Measurements from ENCODE around the gene CDKN2B.

The CDKN2B gene

DNA sequence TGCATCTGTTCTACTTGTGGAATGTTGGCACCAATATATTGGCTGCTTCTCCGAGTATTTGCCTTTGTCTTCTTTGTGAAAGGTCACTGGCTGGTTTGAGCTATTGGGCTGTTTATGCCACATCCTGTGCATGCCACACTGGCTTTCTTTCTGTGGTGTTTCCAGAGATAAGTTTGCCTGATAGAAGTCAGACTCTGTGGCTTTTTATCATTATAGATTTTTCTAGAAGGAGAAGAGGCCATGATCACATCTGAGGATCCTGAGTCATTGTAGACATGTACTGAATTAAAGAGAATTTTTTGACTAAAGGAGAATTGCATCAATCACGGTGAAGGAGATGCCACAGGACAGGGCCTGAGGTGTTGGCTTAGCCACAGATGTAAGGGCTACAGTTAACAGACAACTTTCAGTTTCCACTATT lies 26.5 kb upstream of the CDKN2B start:
- no peak overlapping the region for H3K4me3 ChIP-seq (ENCODE audit: low read depth in 1 of 2, low read length in 1 of 2)

GRCh38 chr9:22033012-22033630 lies 24.0 kb upstream of the CDKN2B start:
- H3K4me1 ChIP-seq (ENCODE audit: control insufficient read depth in 1 of 2, insufficient read depth in 1 of 2, low read depth in 1 of 2, low read length in 1 of 2), result peaks cover 3 to 14% of the 10 kb centered on the region in 2 experiments
- H3K4me3 ChIP-seq (ENCODE audit: low read depth in 1 of 2, low read length in 1 of 2), result no peak overlapping the region
- no peaks in the 10 kb centered on the region for H3K36me3 ChIP-seq
- no peak overlapping the region for H3K27ac ChIP-seq
- TF ChIP-seq CTCF (IDR thresholded peaks at IDR 0.05), result no peak
- H3K9me3 ChIP-seq, result no peaks in the 10 kb centered on the region
- no peaks in the 10 kb centered on the region for H3K27me3 ChIP-seq

More for the DNA sequence above, 26.5 kb upstream of the CDKN2B start:
- Histone ChIP-seq H3K9me3 (no peaks in the 10 kb centered on the region), H3K27ac (no peak overlapping the region), H3K27me3 (no peaks in the 10 kb centered on the region), H3K36me3 (no peaks in the 10 kb centered on the region), H3K4me1 (ENCODE audit: control insufficient read depth in 1 of 2, insufficient read depth in 1 of 2, low read depth in 1 of 2, low read length in 1 of 2) (peaks cover 0 to 9% of the 10 kb centered on the region in 2 experiments)
- TF ChIP-seq CTCF (IDR thresholded peaks at IDR 0.05), result no peak

- H3K4me1 ChIP-seq (ENCODE audit: control insufficient read depth in 1 of 2, insufficient read depth in 1 of 2, low read depth in 1 of 2, low read length in 1 of 2), result peaks cover 3 to 8% of the 10 kb centered on the region in 2 experiments
- H3K4me3 ChIP-seq (ENCODE audit: low read depth in 1 of 2, low read length in 1 of 2), result no peak overlapping the region
- no peaks in the 10 kb centered on the region for H3K27me3 ChIP-seq
- H3K9me3 ChIP-seq, result no peaks in the 10 kb centered on the region
- H3K27ac ChIP-seq, result no peak overlapping the region
- no peaks in the 10 kb centered on the region for H3K36me3 ChIP-seq
- no peak for TF ChIP-seq CTCF (IDR thresholded peaks at IDR 0.05)
These were observed 22.7 kb upstream of the CDKN2B start for GRCh38 chr9:22031655-22032411.

- no peak overlapping the region for H3K27ac ChIP-seq
- peaks cover 4% of the 10 kb centered on the region for H3K27me3 ChIP-seq
- H3K36me3 ChIP-seq, result no peaks in the 10 kb centered on the region
- no peaks in the 10 kb centered on the region for H3K9me3 ChIP-seq
- no peak for TF ChIP-seq CTCF (IDR thresholded peaks at IDR 0.05)
- H3K4me1 ChIP-seq (ENCODE audit: control insufficient read depth in 1 of 2, insufficient read depth in 1 of 2, low read depth in 1 of 2, low read length in 1 of 2), result peaks cover 3 to 8% of the 10 kb centered on the region in 2 experiments
- no peak overlapping the region for H3K4me3 ChIP-seq (ENCODE audit: low read depth in 1 of 2, low read length in 1 of 2)
These were observed 21.0 kb upstream of the CDKN2B start for GRCh38 chr9:22030101-22030598.

- TF ChIP-seq CTCF (IDR thresholded peaks at IDR 0.05), result no peak
These were observed 20.1 kb upstream of the CDKN2B start for GRCh38 chr9:22029231-22029630.

More at GRCh38 chr9:22029231-22029630, 20.1 kb upstream of the CDKN2B start:
- Histone ChIP-seq H3K4me1 (ENCODE audit: control insufficient read depth in 1 of 2, insufficient read depth in 1 of 2, low read depth in 1 of 2, low read length in 1 of 2) (peaks cover 3 to 8% of the 10 kb centered on the region in 2 experiments), H3K4me3 (ENCODE audit: low read depth in 1 of 2, low read length in 1 of 2) (no peak overlapping the region), H3K36me3 (no peaks in the 10 kb centered on the region), H3K27me3 (peaks cover 13% of the 10 kb centered on the region), H3K9me3 (no peaks in the 10 kb centered on the region), H3K27ac (no peak overlapping the region)

Measured in neutrophil (primary cell).